ENCODE results near the gene XYLT1. TPM values are rescaled to one million over a fixed set of nuclear protein-coding genes. Genes with fewer than 3 reads are reported as not detected.

The XYLT1 gene
- total and polyA plus RNA-seq, 2 of the 13 experiments (the other 11 are each of a cell fraction or from before 2014, with no cell fraction given) = not detected

- intact Hi-C loops (cut with micrococcal nuclease; ENCODE audit: unreplicated experiment) = no loop called here
- POLR2A ChIA-PET = no interaction called here
- ATAC-seq = no peak
Observed at GRCh38 chr16:17224879-17225281, 245.9 kb downstream of the XYLT1 start.

GRCh38 chr16:17224350-17224749 lies 246.4 kb downstream of the XYLT1 start:
- TF ChIP-seq MED1 (CRISPR knock-in tag; IDR thresholded peaks at IDR 0.05) (no peak), PCBP1 (IDR thresholded peaks at IDR 0.05; ENCODE audit: borderline replicate concordance, low read depth, low read length) (no peak), ZBTB46 (CRISPR knock-in tag; IDR thresholded peaks at IDR 0.05; ENCODE audit: borderline replicate concordance) (no peak), SAP130 (CRISPR knock-in tag; IDR thresholded peaks at IDR 0.05; ENCODE audit: low read depth) (no peak), ZNF678 (CRISPR knock-in tag; IDR thresholded peaks at IDR 0.05) (no peak), ZNF446 (CRISPR knock-in tag; IDR thresholded peaks at IDR 0.05) (no peak), DNMT1 (CRISPR knock-in tag; IDR thresholded peaks at IDR 0.05) (no peak)
- WGBS (ENCODE audit: low lambda C conversion rate) = 7% methylated on average over 5 of the region's 5 CpGs
- no peak overlapping the region for H3K27ac ChIP-seq (ENCODE audit: extremely low read length, insufficient read depth, low read length)
- ATAC-seq (no peak), FAIRE-seq (no peak), DNase-seq (ENCODE audit: low spot score) (no peak)
- no peak overlapping the region for H3K9ac ChIP-seq (ENCODE audit: insufficient read depth, low read depth, low read length)
- H3K4me1 ChIP-seq (ENCODE audit: insufficient read depth, low read length) = no peaks in the 10 kb centered on the region
- in situ Hi-C loops (cut with HindIII; ENCODE audit: extremely low pct_ligation_motif_present, low pct_unique_long_range_greater_than_20kb) = no loop called here
- H3K36me3 ChIP-seq (replicated peaks in 1 of 2; ENCODE audit: control insufficient read depth in 1 of 2, insufficient read depth in 2 of 2, low read length in 2 of 2) = no peaks in the 10 kb centered on the region
- H3K4me3 ChIP-seq (replicated peaks in 1 of 3; ENCODE audit: insufficient read depth in 1 of 3, low read depth in 2 of 3, low read length in 3 of 3) = no peak overlapping the region
- intact Hi-C loops (cut with micrococcal nuclease; ENCODE audit: unreplicated experiment) = no loop called here
- H3K9me3 ChIP-seq (ENCODE audit: low read length) = no peaks in the 10 kb centered on the region
- H3K27me3 ChIP-seq (ENCODE audit: control insufficient read depth in 1 of 2, insufficient read depth in 2 of 2, low read length in 2 of 2) = peaks cover 1 to 16% of the 10 kb centered on the region in 2 experiments; a peak in 2 of 5 replicates
- no peak overlapping the region for H3K4me2 ChIP-seq (ENCODE audit: low read depth, low read length)
- no peaks in the 10 kb centered on the region for H4K20me1 ChIP-seq (ENCODE audit: insufficient read depth, low read length)
- ChIA-PET CTCF (ENCODE audit: low intra/inter-chr PET ratio, low total read pairs) (no interaction called here), POLR2A (no interaction called here)
- H2AFZ ChIP-seq (ENCODE audit: low read length) = no peak overlapping the region
- no TSS peak for BruUV-seq (replicated peaks)
- H3K79me2 ChIP-seq (ENCODE audit: insufficient read depth, low read length) = no peaks in the 10 kb centered on the region

More at GRCh38 chr16:17224879-17225281, 245.9 kb downstream of the XYLT1 start:
- no peak for FAIRE-seq
- 29% methylated on average over 4 of the region's 4 CpGs for WGBS (ENCODE audit: low lambda C conversion rate)
- TF ChIP-seq CEBPB (IDR thresholded peaks at IDR 0.05; ENCODE audit: borderline replicate concordance, low read depth, low read length) (0 out of 2 replicates have a peak, but pooled peaks have one; percentile 14), GATA4 (IDR thresholded peaks at IDR 0.05; ENCODE audit: borderline replicate concordance, low read depth) (no peak), ZNF749 (CRISPR knock-in tag; IDR thresholded peaks at IDR 0.05; ENCODE audit: borderline replicate concordance) (no peak)
- H3K36me3 ChIP-seq (replicated peaks in 1 of 2; ENCODE audit: control insufficient read depth in 1 of 2, insufficient read depth in 2 of 2, low read length in 2 of 2) = no peaks in the 10 kb centered on the region
- peaks cover 1 to 18% of the 10 kb centered on the region in 2 experiments; a peak in 2 of 5 replicates for H3K27me3 ChIP-seq (ENCODE audit: control insufficient read depth in 1 of 2, insufficient read depth in 2 of 2, low read length in 2 of 2)
- H3K9ac ChIP-seq (ENCODE audit: insufficient read depth, low read depth, low read length) = no peak overlapping the region
- no peak overlapping the region for H3K4me2 ChIP-seq (ENCODE audit: low read depth, low read length)
- CTCF ChIA-PET (ENCODE audit: low intra/inter-chr PET ratio, low total read pairs) = no interaction called here
- no peaks in the 10 kb centered on the region for H3K4me1 ChIP-seq (ENCODE audit: insufficient read depth, low read length)
- no peak overlapping the region for H3K27ac ChIP-seq (ENCODE audit: extremely low read length, insufficient read depth, low read length)
- no peaks in the 10 kb centered on the region for H3K9me3 ChIP-seq (ENCODE audit: low read length)
- H2AFZ ChIP-seq (ENCODE audit: low read length) = no peak overlapping the region
- no peaks in the 10 kb centered on the region for H3K79me2 ChIP-seq (ENCODE audit: insufficient read depth, low read length)
- DNase-seq (ENCODE audit: low spot score) = no peak
- H3K4me3 ChIP-seq (replicated peaks in 1 of 3; ENCODE audit: insufficient read depth in 1 of 3, low read depth in 2 of 3, low read length in 3 of 3) = no peak overlapping the region
- in situ Hi-C loops (cut with HindIII; ENCODE audit: extremely low pct_ligation_motif_present, low pct_unique_long_range_greater_than_20kb) = no loop called here
- BruUV-seq (replicated peaks) = no TSS peak
- no peaks in the 10 kb centered on the region for H4K20me1 ChIP-seq (ENCODE audit: insufficient read depth, low read length)

All from HepG2 (cell line).